H1 (cell line): Measurements from ENCODE around the gene HLX. TPM values are rescaled to one million over a fixed set of nuclear protein-coding genes. Genes with fewer than 3 reads are reported as not detected.

Experiments used
- CTCF ChIA-PET: fragments of 300-600 bp; sonication (Branson Sonifier 250); formaldehyde crosslinking; loops from one replicate; lab custom pipeline; 2021; ENCODE audit not compliant: partially characterized antibody; lab: Charles Lee
- POLR2A ChIA-PET: fragments of 300-600 bp; sonication (Branson Sonifier 250); formaldehyde crosslinking; loops from one replicate; lab custom pipeline; 2021; ENCODE audit warnings: inconsistent platforms; ENCODE audit not compliant: partially characterized antibody; lab: Charles Lee
- DNase-seq, 2 experiments: peaks; one replicate each; pipeline versions ENCODE4 v3.0.0 to v3.0.0-alpha.2; 2010 to 2022; ENCODE audit warnings: low spot score in 2 of 2, low read depth in 1 of 2, mixed read lengths in 1 of 2
- FAIRE-seq: peaks from 2 replicates; lab custom pipeline; 2011; peaks lifted over from hg19 to GRCh38; lab: Jason Lieb, UNC
- H2AFZ ChIP-seq: 2 replicates; pipeline ENCODE4 v1.8.1; 2012; ENCODE audit warnings: low read length, inconsistent platforms
- H2AK5ac ChIP-seq: 2 replicates; pipeline ENCODE4 v1.6.1; 2013; ENCODE audit warnings: low read depth, low read length
- H2BK120ac ChIP-seq: replicated peaks from 2 replicates; pipeline ENCODE3; 2013; ENCODE audit warnings: low read depth, low read length, inconsistent platforms
- H2BK12ac ChIP-seq: 2 replicates; pipeline ENCODE4 v1.6.1; 2013; ENCODE audit warnings: low read depth, low read length
- H2BK15ac ChIP-seq: 2 replicates; pipeline ENCODE4 v1.6.1; 2013; ENCODE audit warnings: low read length
- H2BK20ac ChIP-seq: 2 replicates; pipeline ENCODE4 v1.6.1; 2013; ENCODE audit warnings: low read length
- H2BK5ac ChIP-seq: 2 replicates; pipeline ENCODE4 v1.6.1; 2013; ENCODE audit warnings: low read depth, low read length
- H3K14ac ChIP-seq: 2 replicates; pipeline ENCODE4 v1.6.1; 2013; ENCODE audit warnings: inconsistent platforms; ENCODE audit not compliant: insufficient read length
- H3K18ac ChIP-seq: 2 replicates; pipeline ENCODE4 v1.6.1; 2013; ENCODE audit warnings: low read length; ENCODE audit errors: extremely low read depth
- H3K23ac ChIP-seq: 2 replicates; pipeline ENCODE4 v1.6.1; 2013; ENCODE audit warnings: inconsistent platforms; ENCODE audit not compliant: insufficient read length
- H3K23me2 ChIP-seq: 2 replicates; pipeline ENCODE4 v1.6.1; 2013; ENCODE audit warnings: low read depth, low read length
- H3K27ac ChIP-seq: 2 replicates; pipeline ENCODE4 v1.6.1; 2011; ENCODE audit warnings: low read depth, low read length, inconsistent platforms
- H3K27me3 ChIP-seq, 4 experiments: replicated peaks in 1 of 4; 1 replicate in 1 of 4; 2 replicates in 3 of 4; pipeline versions ENCODE4 v1.6.1 to v1.8.1; 2011 to 2013; ENCODE audit warnings: low read length in 3 of 4, mild to moderate bottlenecking in 3 of 4, inconsistent platforms in 2 of 4, mixed read lengths in 2 of 4, moderate library complexity in 1 of 4; ENCODE audit not compliant: control insufficient read depth in 3 of 4, insufficient read depth in 3 of 4; ENCODE audit errors: extremely low read depth in 1 of 4
- H3K36me3 ChIP-seq, 4 experiments: 2 replicates each; pipeline versions ENCODE4 v1.6.1 to v1.8.1; 2011 to 2013; ENCODE audit warnings: mild to moderate bottlenecking in 4 of 4, low read length in 3 of 4, moderate library complexity in 2 of 4, control low read depth in 1 of 4, inconsistent platforms in 1 of 4; ENCODE audit not compliant: insufficient read depth in 4 of 4, control insufficient read depth in 2 of 4
- H3K4ac ChIP-seq: replicated peaks from 2 replicates; pipeline ENCODE3; 2013; ENCODE audit warnings: low read length, low read depth, mixed read lengths, inconsistent platforms; ENCODE audit not compliant: insufficient read length
- H3K4me1 ChIP-seq, 4 experiments: replicated peaks in 1 of 4; 1 replicate in 1 of 4; 2 replicates in 3 of 4; pipeline versions ENCODE4 v1.6.1 to v1.8.1; 2011 to 2013; ENCODE audit warnings: low read length in 3 of 4, inconsistent platforms in 2 of 4, mixed read lengths in 1 of 4; ENCODE audit not compliant: insufficient read depth in 4 of 4, control insufficient read depth in 3 of 4
- H3K4me2 ChIP-seq, 2 experiments: 2 replicates each; pipeline versions ENCODE4 v1.6.1 to v1.8.1; 2011 to 2013; ENCODE audit warnings: low read depth in 2 of 2, low read length in 2 of 2, control low read depth in 1 of 2, inconsistent platforms in 1 of 2, mild to moderate bottlenecking in 1 of 2; ENCODE audit not compliant: insufficient read depth in 1 of 2
- H3K4me3 ChIP-seq, 4 experiments: fragments of 200-600, 300-600 bp in 1 of 4; sonication (generic), shearing (Covaris generic), sonication (Bioruptor Twin) in 1 of 4; 2 replicates each; pipeline versions ENCODE4 v1.5.1 to v1.8.1; 2011 to 2016; ENCODE audit warnings: low read length in 4 of 4, low read depth in 3 of 4, control low read depth in 2 of 4, inconsistent platforms in 2 of 4, mild to moderate bottlenecking in 2 of 4, mixed read lengths in 1 of 4, moderate library complexity in 1 of 4; ENCODE audit not compliant: insufficient read depth in 2 of 4; ENCODE audit errors: extremely low read depth in 1 of 4
- H3K56ac ChIP-seq: replicated peaks from 2 replicates; pipeline ENCODE3; 2013; ENCODE audit warnings: low read depth, mild to moderate bottlenecking, mixed read lengths, low read length, inconsistent platforms; ENCODE audit not compliant: insufficient read length
- H3K79me1 ChIP-seq: 2 replicates; pipeline ENCODE4 v1.6.1; 2013; ENCODE audit warnings: low read depth, low read length, control low read depth
- H3K79me2 ChIP-seq, 2 experiments: 2 replicates each; pipeline versions ENCODE4 v1.6.1 to v1.8.1; 2012 to 2013; ENCODE audit warnings: low read length in 2 of 2, mild to moderate bottlenecking in 2 of 2, inconsistent platforms in 1 of 2; ENCODE audit not compliant: insufficient read depth in 2 of 2, control insufficient read depth in 1 of 2
- H3K9ac ChIP-seq, 4 experiments: replicated peaks in 1 of 4; 1 replicate in 1 of 4; 2 replicates in 3 of 4; pipeline versions ENCODE4 v1.6.1 to v1.8.1; 2011 to 2013; ENCODE audit warnings: low read depth in 3 of 4, low read length in 3 of 4, control low read depth in 2 of 4, mild to moderate bottlenecking in 2 of 4, moderate library complexity in 2 of 4, inconsistent platforms in 1 of 4; ENCODE audit errors: extremely low read depth in 1 of 4
- H3K9me3 ChIP-seq, 2 experiments: 2 replicates each; pipeline versions ENCODE4 v1.6.1 to v1.8.1; 2012 to 2013; ENCODE audit warnings: mild to moderate bottlenecking in 2 of 2, moderate library complexity in 2 of 2, control low read depth in 1 of 2, inconsistent platforms in 1 of 2, low read depth in 1 of 2, low read length in 1 of 2, mixed read lengths in 1 of 2; ENCODE audit not compliant: insufficient read depth in 2 of 2
- H4K20me1 ChIP-seq, 2 experiments: replicated peaks in 1 of 2; 2 replicates each; pipeline versions ENCODE3 to v1.8.1; 2011 to 2013; ENCODE audit warnings: inconsistent platforms in 2 of 2, low read length in 2 of 2, mild to moderate bottlenecking in 1 of 2; ENCODE audit not compliant: insufficient read depth in 2 of 2, control insufficient read depth in 1 of 2
- H4K5ac ChIP-seq: 2 replicates; pipeline ENCODE4 v1.6.1; 2013; ENCODE audit warnings: low read length, low read depth, mixed read lengths, inconsistent platforms; ENCODE audit not compliant: insufficient read length
- H4K8ac ChIP-seq: 2 replicates; pipeline ENCODE4 v1.8.0; 2013; ENCODE audit warnings: mild to moderate bottlenecking, moderate library complexity, low read length, inconsistent platforms; ENCODE audit not compliant: insufficient read depth; ENCODE audit errors: extremely low read depth
- H4K91ac ChIP-seq: replicated peaks from 2 replicates; pipeline ENCODE3; 2013; ENCODE audit warnings: low read length, mixed read lengths, inconsistent platforms; ENCODE audit not compliant: insufficient read length
- ASH2L ChIP-seq: fragments of 200-600, 300-600 bp; sonication (generic); IDR thresholded peaks from one replicate; pipeline ENCODE4 v1.7.1; 2017; ENCODE audit warnings: low read length
- ATF2 ChIP-seq: IDR thresholded peaks from 2 replicates; pipeline ENCODE4 v1.6.1; 2012; ENCODE audit warnings: low read length, inconsistent platforms
- CEBPB ChIP-seq: IDR thresholded peaks from 2 replicates; pipeline ENCODE4 v1.6.1; 2012; ENCODE audit warnings: low read depth, low read length
- CHD1 ChIP-seq: IDR thresholded peaks from 2 replicates; pipeline ENCODE4 v1.6.1; 2012; ENCODE audit warnings: low read depth, low read length, improper control_type of control experiment
- EZH2 ChIP-seq: fragments of 200-600 bp; sonication (generic); IDR thresholded peaks from 2 replicates; pipeline ENCODE4 v1.7.1; 2012; ENCODE audit warnings: low read depth, mild to moderate bottlenecking, moderate library complexity, low read length, inconsistent platforms; ENCODE audit not compliant: severe bottlenecking
- HDAC6 ChIP-seq: IDR thresholded peaks from one replicate; pipeline ENCODE4 v1.7.1; 2012; ENCODE audit warnings: low read depth, mild to moderate bottlenecking, inconsistent platforms, low read length, moderate library complexity
- KDM1A ChIP-seq: fragments of 200-600, 300-600 bp; sonication (generic); IDR thresholded peaks from 2 replicates; pipeline ENCODE4 v1.7.1; 2016; ENCODE audit warnings: mild to moderate bottlenecking, low read length, borderline replicate concordance
- POLR2AphosphoS5 ChIP-seq: IDR thresholded peaks from 2 replicates; pipeline ENCODE4 v1.6.1; 2011; ENCODE audit warnings: low read depth, low read length
- RAD21 ChIP-seq, 2 experiments: IDR thresholded peaks in 1 of 2; conservative IDR thresholded peaks in 1 of 2; 2 replicates each; pipeline ENCODE4 v1.6.1; 2011; ENCODE audit warnings: low read depth in 2 of 2, low read length in 2 of 2, improper control_type of control experiment in 1 of 2, inconsistent platforms in 1 of 2, mild to moderate bottlenecking in 1 of 2, moderate library complexity in 1 of 2
- SIRT6 ChIP-seq: IDR thresholded peaks from one replicate; pipeline ENCODE4 v1.7.1; 2012; ENCODE audit warnings: low read length, inconsistent platforms
- SIX5 ChIP-seq: IDR thresholded peaks from 2 replicates; pipeline ENCODE4 v1.6.1; 2011; ENCODE audit warnings: mild to moderate bottlenecking, low read depth, low read length
- TAF1 ChIP-seq: IDR thresholded peaks from 2 replicates; pipeline ENCODE4 v1.6.1; 2011; ENCODE audit warnings: mild to moderate bottlenecking, low read depth, low read length
- TBP ChIP-seq: IDR thresholded peaks from 2 replicates; pipeline ENCODE4 v1.6.1; 2011; ENCODE audit warnings: low read depth, low read length, improper control_type of control experiment
- YY1 ChIP-seq: IDR thresholded peaks from 2 replicates; pipeline ENCODE4 v1.6.1; 2011; ENCODE audit warnings: low read depth, mild to moderate bottlenecking, low read length
- whole genome bisulfite sequencing, 2 experiments: shearing (Covaris generic) in 1 of 2; methylation state at CpG; one replicate each; pipeline versions ENCODE4 v1.1.6 to v1.1.7; 2013 to 2015; ENCODE audit warnings: low lambda C conversion rate in 2 of 2, mixed read lengths in 2 of 2, inconsistent platforms in 1 of 2, low coverage in 1 of 2, missing lambda C conversion rate in 1 of 2; ENCODE audit not compliant: insufficient replicate concordance in 2 of 2, insufficient coverage in 1 of 2, insufficient read length in 1 of 2; ENCODE audit errors: extremely low coverage in 1 of 2, missing lambda C conversion rate in 1 of 2; 5-methylcytosine and 5-hydroxymethylcytosine counted together
- polyA plus RNA-seq, 7 experiments: library from polyadenylated mRNA; depleted of rRNA in 3 of 7; stranded (reverse) in 5 of 7; unstranded in 2 of 7; fragments of >200 nt in 5 of 7; fragments of 200-250 nt in 2 of 7; gene quantifications; 1 replicate in 5 of 7; 2 replicates in 1 of 7; 4 replicates in 1 of 7; pipeline versions ENCODE4 v1.2.1 to v1.2.3, GENCODE V29; 2011 to 2013; ENCODE audit warnings: missing spikeins in 2 of 7, mixed read lengths in 2 of 7
- total RNA-seq: library from RNA; stranded (reverse); fragmentation: NEBNext Ultra II Directional; extraction: Animal tissue kit (Norgen Biotek cat#: 25700); gene quantifications from 2 replicates; pipeline ENCODE4 v1.2.1, GENCODE V29; 2021

Gene HLX
- total and polyA plus RNA-seq, 2 of the 8 experiments (the other 6 are each of a cell fraction or from before 2014, with no cell fraction given): 0.11 to 0.30 TPM

- H3K4me3 ChIP-seq: no peak overlapping the region
- no peak overlapping the region for H4K91ac ChIP-seq
- no peak for DNase-seq
- H4K20me1 ChIP-seq: no peaks in the 10 kb centered on the region
- H4K8ac ChIP-seq: no peak overlapping the region
- peaks cover 0 to 6% (median 1%) of the 10 kb centered on the region in 4 experiments; a peak in 2 of 7 replicates for H3K4me1 ChIP-seq
- H3K56ac ChIP-seq: no peak overlapping the region
- H2BK120ac ChIP-seq: no peak overlapping the region
- H3K27ac ChIP-seq: no peak overlapping the region
- no peaks in the 10 kb centered on the region for H3K27me3 ChIP-seq
- H3K23ac ChIP-seq: no peak overlapping the region
- H2AK5ac ChIP-seq: no peak overlapping the region
- FAIRE-seq: no peak
- no peak overlapping the region for H3K18ac ChIP-seq
- no peak overlapping the region for H3K4ac ChIP-seq
- no peaks in the 10 kb centered on the region; a peak in 1 of 8 replicates for H3K36me3 ChIP-seq
- no peaks in the 10 kb centered on the region for H3K9me3 ChIP-seq
- no peak overlapping the region for H2BK15ac ChIP-seq
- no peak overlapping the region for H2BK20ac ChIP-seq
- H3K79me1 ChIP-seq: no peaks in the 10 kb centered on the region
- H2AFZ ChIP-seq: no peak overlapping the region
- H3K9ac ChIP-seq: no peak overlapping the region
- no peak overlapping the region for H2BK5ac ChIP-seq
- POLR2A ChIA-PET: no interaction called here
- H3K79me2 ChIP-seq: no peaks in the 10 kb centered on the region
- H3K4me2 ChIP-seq: no peak overlapping the region
- 77% methylated on average over 1 of the region's 1 CpG; no CpG with 5 or more reads in 1 of the 2 experiments for WGBS, 2 experiments
- no peak overlapping the region for H4K5ac ChIP-seq
- H3K14ac ChIP-seq: no peak overlapping the region
- no peaks in the 10 kb centered on the region for H3K23me2 ChIP-seq
- CTCF ChIA-PET: interaction anchor here (0.9 to 1.0 kb wide), 3 partner anchors 21 to 506 kb away, joined by 3 to 4 read pairs (median 3); no protein-coding TSS in a partner anchor
- no peak overlapping the region for H2BK12ac ChIP-seq
- TF ChIP-seq CEBPB: no peak
- TF ChIP-seq EZH2: no peak
- TF ChIP-seq ATF2: no peak
- TF ChIP-seq KDM1A: no peak
- TF ChIP-seq POLR2AphosphoS5: no peak
- no peak for TF ChIP-seq TAF1
- TF ChIP-seq HDAC6: no peak
- no peak for TF ChIP-seq SIX5
- TF ChIP-seq YY1: no peak
- no peak for TF ChIP-seq CHD1
- TF ChIP-seq SIRT6: no peak
- TF ChIP-seq ASH2L: no peak
- TF ChIP-seq RAD21 (IDR thresholded peaks at IDR 0.05 in 1 of 2, conservative IDR thresholded peaks at IDR 0.05 in 1 of 2; ENCODE audit: low read depth in 2 of 2, low read length in 2 of 2): no peak
- TF ChIP-seq TBP: no peak
Measured at GRCh38 chr1:220929304-220929703, 50.1 kb downstream of the HLX start.
